H1 (cell line): ENCODE results near the gene OR1S2. TPM values are rescaled to one million over a fixed set of nuclear protein-coding genes. Genes with fewer than 3 reads are reported as not detected.

ENCODE experiments used
- CTCF ChIA-PET: fragments of 300-600 bp; sonication (Branson Sonifier 250); formaldehyde crosslinking; loops from one replicate; lab custom pipeline; 2021; ENCODE audit not compliant: partially characterized antibody; lab: Charles Lee
- POLR2A ChIA-PET: fragments of 300-600 bp; sonication (Branson Sonifier 250); formaldehyde crosslinking; loops from one replicate; lab custom pipeline; 2021; ENCODE audit warnings: inconsistent platforms; ENCODE audit not compliant: partially characterized antibody; lab: Charles Lee
- DNase-seq, 2 experiments: peaks; one replicate each; pipeline versions ENCODE4 v3.0.0 to v3.0.0-alpha.2; 2010 to 2022; ENCODE audit warnings: low spot score in 2 of 2, low read depth in 1 of 2, mixed read lengths in 1 of 2
- FAIRE-seq: peaks from 2 replicates; lab custom pipeline; 2011; peaks lifted over from hg19 to GRCh38; lab: Jason Lieb, UNC
- H2AFZ ChIP-seq: 2 replicates; pipeline ENCODE4 v1.8.1; 2012; ENCODE audit warnings: low read length, inconsistent platforms
- H2AK5ac ChIP-seq: 2 replicates; pipeline ENCODE4 v1.6.1; 2013; ENCODE audit warnings: low read depth, low read length
- H2BK120ac ChIP-seq: replicated peaks from 2 replicates; pipeline ENCODE3; 2013; ENCODE audit warnings: low read depth, low read length, inconsistent platforms
- H2BK12ac ChIP-seq: 2 replicates; pipeline ENCODE4 v1.6.1; 2013; ENCODE audit warnings: low read depth, low read length
- H2BK15ac ChIP-seq: 2 replicates; pipeline ENCODE4 v1.6.1; 2013; ENCODE audit warnings: low read length
- H2BK20ac ChIP-seq: 2 replicates; pipeline ENCODE4 v1.6.1; 2013; ENCODE audit warnings: low read length
- H2BK5ac ChIP-seq: 2 replicates; pipeline ENCODE4 v1.6.1; 2013; ENCODE audit warnings: low read depth, low read length
- H3K14ac ChIP-seq: 2 replicates; pipeline ENCODE4 v1.6.1; 2013; ENCODE audit warnings: inconsistent platforms; ENCODE audit not compliant: insufficient read length
- H3K18ac ChIP-seq: 2 replicates; pipeline ENCODE4 v1.6.1; 2013; ENCODE audit warnings: low read length; ENCODE audit errors: extremely low read depth
- H3K23ac ChIP-seq: 2 replicates; pipeline ENCODE4 v1.6.1; 2013; ENCODE audit warnings: inconsistent platforms; ENCODE audit not compliant: insufficient read length
- H3K23me2 ChIP-seq: 2 replicates; pipeline ENCODE4 v1.6.1; 2013; ENCODE audit warnings: low read depth, low read length
- H3K27ac ChIP-seq: 2 replicates; pipeline ENCODE4 v1.6.1; 2011; ENCODE audit warnings: low read depth, low read length, inconsistent platforms
- H3K27me3 ChIP-seq, 4 experiments: replicated peaks in 1 of 4; 1 replicate in 1 of 4; 2 replicates in 3 of 4; pipeline versions ENCODE4 v1.6.1 to v1.8.1; 2011 to 2013; ENCODE audit warnings: low read length in 3 of 4, mild to moderate bottlenecking in 3 of 4, inconsistent platforms in 2 of 4, mixed read lengths in 2 of 4, moderate library complexity in 1 of 4; ENCODE audit not compliant: control insufficient read depth in 3 of 4, insufficient read depth in 3 of 4; ENCODE audit errors: extremely low read depth in 1 of 4
- H3K36me3 ChIP-seq, 4 experiments: 2 replicates each; pipeline versions ENCODE4 v1.6.1 to v1.8.1; 2011 to 2013; ENCODE audit warnings: mild to moderate bottlenecking in 4 of 4, low read length in 3 of 4, moderate library complexity in 2 of 4, control low read depth in 1 of 4, inconsistent platforms in 1 of 4; ENCODE audit not compliant: insufficient read depth in 4 of 4, control insufficient read depth in 2 of 4
- H3K4ac ChIP-seq: replicated peaks from 2 replicates; pipeline ENCODE3; 2013; ENCODE audit warnings: low read length, low read depth, mixed read lengths, inconsistent platforms; ENCODE audit not compliant: insufficient read length
- H3K4me1 ChIP-seq, 4 experiments: replicated peaks in 1 of 4; 1 replicate in 1 of 4; 2 replicates in 3 of 4; pipeline versions ENCODE4 v1.6.1 to v1.8.1; 2011 to 2013; ENCODE audit warnings: low read length in 3 of 4, inconsistent platforms in 2 of 4, mixed read lengths in 1 of 4; ENCODE audit not compliant: insufficient read depth in 4 of 4, control insufficient read depth in 3 of 4
- H3K4me2 ChIP-seq, 2 experiments: 2 replicates each; pipeline versions ENCODE4 v1.6.1 to v1.8.1; 2011 to 2013; ENCODE audit warnings: low read depth in 2 of 2, low read length in 2 of 2, control low read depth in 1 of 2, inconsistent platforms in 1 of 2, mild to moderate bottlenecking in 1 of 2; ENCODE audit not compliant: insufficient read depth in 1 of 2
- H3K4me3 ChIP-seq, 4 experiments: fragments of 200-600, 300-600 bp in 1 of 4; sonication (generic), shearing (Covaris generic), sonication (Bioruptor Twin) in 1 of 4; 2 replicates each; pipeline versions ENCODE4 v1.5.1 to v1.8.1; 2011 to 2016; ENCODE audit warnings: low read length in 4 of 4, low read depth in 3 of 4, control low read depth in 2 of 4, inconsistent platforms in 2 of 4, mild to moderate bottlenecking in 2 of 4, mixed read lengths in 1 of 4, moderate library complexity in 1 of 4; ENCODE audit not compliant: insufficient read depth in 2 of 4; ENCODE audit errors: extremely low read depth in 1 of 4
- H3K56ac ChIP-seq: replicated peaks from 2 replicates; pipeline ENCODE3; 2013; ENCODE audit warnings: low read depth, mild to moderate bottlenecking, mixed read lengths, low read length, inconsistent platforms; ENCODE audit not compliant: insufficient read length
- H3K79me1 ChIP-seq: 2 replicates; pipeline ENCODE4 v1.6.1; 2013; ENCODE audit warnings: low read depth, low read length, control low read depth
- H3K79me2 ChIP-seq, 2 experiments: 2 replicates each; pipeline versions ENCODE4 v1.6.1 to v1.8.1; 2012 to 2013; ENCODE audit warnings: low read length in 2 of 2, mild to moderate bottlenecking in 2 of 2, inconsistent platforms in 1 of 2; ENCODE audit not compliant: insufficient read depth in 2 of 2, control insufficient read depth in 1 of 2
- H3K9ac ChIP-seq, 4 experiments: replicated peaks in 1 of 4; 1 replicate in 1 of 4; 2 replicates in 3 of 4; pipeline versions ENCODE4 v1.6.1 to v1.8.1; 2011 to 2013; ENCODE audit warnings: low read depth in 3 of 4, low read length in 3 of 4, control low read depth in 2 of 4, mild to moderate bottlenecking in 2 of 4, moderate library complexity in 2 of 4, inconsistent platforms in 1 of 4; ENCODE audit errors: extremely low read depth in 1 of 4
- H3K9me3 ChIP-seq, 2 experiments: 2 replicates each; pipeline versions ENCODE4 v1.6.1 to v1.8.1; 2012 to 2013; ENCODE audit warnings: mild to moderate bottlenecking in 2 of 2, moderate library complexity in 2 of 2, control low read depth in 1 of 2, inconsistent platforms in 1 of 2, low read depth in 1 of 2, low read length in 1 of 2, mixed read lengths in 1 of 2; ENCODE audit not compliant: insufficient read depth in 2 of 2
- H4K20me1 ChIP-seq, 2 experiments: replicated peaks in 1 of 2; 2 replicates each; pipeline versions ENCODE3 to v1.8.1; 2011 to 2013; ENCODE audit warnings: inconsistent platforms in 2 of 2, low read length in 2 of 2, mild to moderate bottlenecking in 1 of 2; ENCODE audit not compliant: insufficient read depth in 2 of 2, control insufficient read depth in 1 of 2
- H4K5ac ChIP-seq: 2 replicates; pipeline ENCODE4 v1.6.1; 2013; ENCODE audit warnings: low read length, low read depth, mixed read lengths, inconsistent platforms; ENCODE audit not compliant: insufficient read length
- H4K8ac ChIP-seq: 2 replicates; pipeline ENCODE4 v1.8.0; 2013; ENCODE audit warnings: mild to moderate bottlenecking, moderate library complexity, low read length, inconsistent platforms; ENCODE audit not compliant: insufficient read depth; ENCODE audit errors: extremely low read depth
- H4K91ac ChIP-seq: replicated peaks from 2 replicates; pipeline ENCODE3; 2013; ENCODE audit warnings: low read length, mixed read lengths, inconsistent platforms; ENCODE audit not compliant: insufficient read length
- ATF3 ChIP-seq: IDR thresholded peaks from 2 replicates; pipeline ENCODE4 v1.6.1; 2011; ENCODE audit warnings: low read depth, mild to moderate bottlenecking, low read length; ENCODE audit not compliant: insufficient read depth
- BACH1 ChIP-seq: IDR thresholded peaks from 2 replicates; pipeline ENCODE4 v1.6.1; 2012; ENCODE audit warnings: low read length, improper control_type of control experiment
- CTCF ChIP-seq, 3 experiments: IDR thresholded peaks; 1 replicate in 2 of 3; 2 replicates in 1 of 3; pipeline versions ENCODE4 v1.5.1 to v1.6.1; 2011; ENCODE audit warnings: low read length in 3 of 3, mild to moderate bottlenecking in 3 of 3, inconsistent platforms in 2 of 3, low read depth in 1 of 3, moderate library complexity in 1 of 3; ENCODE audit not compliant: insufficient read depth in 1 of 3; ENCODE audit errors: control extremely low read depth in 1 of 3
- EP300 ChIP-seq, 2 experiments: IDR thresholded peaks; 1 replicate in 1 of 2; 2 replicates in 1 of 2; pipeline ENCODE4 v1.6.1; 2011 to 2012; ENCODE audit warnings: low read depth in 2 of 2, low read length in 2 of 2, mild to moderate bottlenecking in 2 of 2, borderline replicate concordance in 1 of 2, inconsistent platforms in 1 of 2, moderate library complexity in 1 of 2
- EZH2 ChIP-seq: fragments of 200-600 bp; sonication (generic); IDR thresholded peaks from 2 replicates; pipeline ENCODE4 v1.7.1; 2012; ENCODE audit warnings: low read depth, mild to moderate bottlenecking, moderate library complexity, low read length, inconsistent platforms; ENCODE audit not compliant: severe bottlenecking
- GABPA ChIP-seq: IDR thresholded peaks from 2 replicates; pipeline ENCODE4 v1.6.1; 2011; ENCODE audit warnings: mild to moderate bottlenecking, low read length, moderate library complexity, borderline replicate concordance; ENCODE audit not compliant: insufficient read depth
- JUND ChIP-seq: IDR thresholded peaks from 2 replicates; pipeline ENCODE4 v1.6.1; 2011; ENCODE audit warnings: mild to moderate bottlenecking, improper control_type of control experiment, low read length
- KDM5A ChIP-seq: fragments of 200-600 bp; IDR thresholded peaks from 2 replicates; pipeline ENCODE4 v1.7.1; 2012; ENCODE audit warnings: mild to moderate bottlenecking, low read length, inconsistent platforms, mixed read lengths
- RFX5 ChIP-seq: IDR thresholded peaks from 2 replicates; pipeline ENCODE4 v1.6.1; 2011; ENCODE audit warnings: low read depth, low read length, improper control_type of control experiment, borderline replicate concordance
- SIX5 ChIP-seq: IDR thresholded peaks from 2 replicates; pipeline ENCODE4 v1.6.1; 2011; ENCODE audit warnings: mild to moderate bottlenecking, low read depth, low read length
- SP4 ChIP-seq: IDR thresholded peaks from 2 replicates; pipeline ENCODE4 v1.6.1; 2012; ENCODE audit warnings: low read length, inconsistent platforms
- SRF ChIP-seq: IDR thresholded peaks from 2 replicates; pipeline ENCODE4 v1.6.1; 2011; ENCODE audit warnings: mild to moderate bottlenecking, low read depth, low read length, moderate library complexity
- WGBS, 2 experiments: shearing (Covaris generic) in 1 of 2; methylation state at CpG; one replicate each; pipeline versions ENCODE4 v1.1.6 to v1.1.7; 2013 to 2015; ENCODE audit warnings: low lambda C conversion rate in 2 of 2, mixed read lengths in 2 of 2, inconsistent platforms in 1 of 2, low coverage in 1 of 2, missing lambda C conversion rate in 1 of 2; ENCODE audit not compliant: insufficient replicate concordance in 2 of 2, insufficient coverage in 1 of 2, insufficient read length in 1 of 2; ENCODE audit errors: extremely low coverage in 1 of 2, missing lambda C conversion rate in 1 of 2; 5-methylcytosine and 5-hydroxymethylcytosine counted together
- polyA plus RNA-seq, 7 experiments: library from polyadenylated mRNA; depleted of rRNA in 3 of 7; stranded (reverse) in 5 of 7; unstranded in 2 of 7; fragments of >200 nt in 5 of 7; fragments of 200-250 nt in 2 of 7; gene quantifications; 1 replicate in 5 of 7; 2 replicates in 1 of 7; 4 replicates in 1 of 7; pipeline versions ENCODE4 v1.2.1 to v1.2.3, GENCODE V29; 2011 to 2013; ENCODE audit warnings: missing spikeins in 2 of 7, mixed read lengths in 2 of 7
- total RNA-seq: library from RNA; stranded (reverse); fragmentation: NEBNext Ultra II Directional; extraction: Animal tissue kit (Norgen Biotek cat#: 25700); gene quantifications from 2 replicates; pipeline ENCODE4 v1.2.1, GENCODE V29; 2021

Gene OR1S2
- total and polyA plus RNA-seq, 2 of the 8 experiments (the other 6 are each of a cell fraction or from before 2014, with no cell fraction given), result not detected

GRCh38 chr11:58243954-58244353, 40.0 kb upstream of the OR1S2 start:
- no peaks in the 10 kb centered on the region for H3K4me1 ChIP-seq
- no peak overlapping the region for H3K27ac ChIP-seq
- DNase-seq (no peak), FAIRE-seq (no peak)
- no peak overlapping the region for H2BK12ac ChIP-seq
- H2AFZ ChIP-seq, result no peak overlapping the region
- no peaks in the 10 kb centered on the region for H3K23me2 ChIP-seq
- H2BK20ac ChIP-seq, result no peak overlapping the region
- H4K20me1 ChIP-seq, result no peaks in the 10 kb centered on the region
- no peaks in the 10 kb centered on the region for H3K79me1 ChIP-seq
- no peak overlapping the region for H3K23ac ChIP-seq
- H3K56ac ChIP-seq, result no peak overlapping the region
- no peak overlapping the region for H2BK120ac ChIP-seq
- ChIA-PET CTCF (no interaction called here), POLR2A (no interaction called here)
- H4K91ac ChIP-seq, result no peak overlapping the region
- no peak overlapping the region for H2BK5ac ChIP-seq
- no peak overlapping the region for H3K18ac ChIP-seq
- no peak overlapping the region for H3K14ac ChIP-seq
- H3K9ac ChIP-seq, result no peak overlapping the region
- no peak overlapping the region for H3K4me2 ChIP-seq
- no peaks in the 10 kb centered on the region for H3K79me2 ChIP-seq
- no peak overlapping the region for H4K8ac ChIP-seq
- H3K4me3 ChIP-seq, result no peak overlapping the region
- H3K9me3 ChIP-seq, result peaks cover 5 to 12% of the 10 kb centered on the region in 2 experiments; a peak in 3 of 4 replicates
- no peak overlapping the region for H2AK5ac ChIP-seq
- whole genome bisulfite sequencing, 2 experiments, result 100% methylated on average over 2 of the region's 2 CpGs; no CpG with 5 or more reads in 1 of the 2 experiments
- no peak overlapping the region for H2BK15ac ChIP-seq
- H3K27me3 ChIP-seq, result no peaks in the 10 kb centered on the region
- no peaks in the 10 kb centered on the region for H3K36me3 ChIP-seq
- H4K5ac ChIP-seq, result no peak overlapping the region
- no peak overlapping the region for H3K4ac ChIP-seq
- no peak for TF ChIP-seq EZH2
- no peak for TF ChIP-seq JUND
- TF ChIP-seq SIX5, result no peak
- TF ChIP-seq KDM5A, result no peak
- no peak for TF ChIP-seq RFX5
- TF ChIP-seq ATF3, result no peak
- no peak for TF ChIP-seq SP4
- no peak for TF ChIP-seq BACH1
- TF ChIP-seq CTCF (IDR thresholded peaks at IDR 0.05; ENCODE audit: control extremely low read depth in 1 of 3, insufficient read depth in 1 of 3, low read depth in 1 of 3, low read length in 3 of 3), result no peak
- no peak for TF ChIP-seq EP300 (IDR thresholded peaks at IDR 0.05; ENCODE audit: borderline replicate concordance in 1 of 2, low read depth in 2 of 2, low read length in 2 of 2)
- TF ChIP-seq GABPA, result no peak
- no peak for TF ChIP-seq SRF
